Medulla oblongata (tissue), 1 donor: ENCODE data around the gene ZNF688.

Experiments
- DNase-seq: peaks from one replicate; pipeline ENCODE4 v3.0.0-alpha.2; 2015; ENCODE audit errors: extremely low spot score

ZNF688 gene

GRCh38 chr16:30585400-30586191 lies 14.1 kb upstream of the ZNF688 start, which contains the start of gene ZNF785:
ZNF785 (minus strand) TSS chr16:30585697; CDS start chr16:30585611, 86 bp downstream.
- peak; percentile 100 for DNase-seq

DNA sequence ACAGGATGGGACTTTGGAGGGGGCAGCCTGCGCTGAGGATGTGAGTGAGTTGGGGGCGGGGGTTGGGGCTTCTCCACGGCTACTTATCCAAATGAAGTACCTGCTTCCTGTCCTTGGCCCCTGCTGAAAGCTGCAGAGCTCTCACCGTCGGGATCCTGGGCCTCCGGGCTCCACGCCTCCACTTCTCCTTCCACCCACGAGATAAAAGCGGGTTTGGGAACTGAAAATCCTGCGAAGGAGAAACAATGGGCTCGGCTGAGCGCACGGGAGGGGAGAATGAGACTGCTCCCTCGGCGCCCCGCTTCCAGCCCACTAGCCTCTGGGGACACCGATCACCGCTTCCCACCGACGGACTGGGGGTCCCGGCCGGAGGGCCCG lies 13.5 kb upstream of the ZNF688 start:
- DNase-seq = no peak

DNA sequence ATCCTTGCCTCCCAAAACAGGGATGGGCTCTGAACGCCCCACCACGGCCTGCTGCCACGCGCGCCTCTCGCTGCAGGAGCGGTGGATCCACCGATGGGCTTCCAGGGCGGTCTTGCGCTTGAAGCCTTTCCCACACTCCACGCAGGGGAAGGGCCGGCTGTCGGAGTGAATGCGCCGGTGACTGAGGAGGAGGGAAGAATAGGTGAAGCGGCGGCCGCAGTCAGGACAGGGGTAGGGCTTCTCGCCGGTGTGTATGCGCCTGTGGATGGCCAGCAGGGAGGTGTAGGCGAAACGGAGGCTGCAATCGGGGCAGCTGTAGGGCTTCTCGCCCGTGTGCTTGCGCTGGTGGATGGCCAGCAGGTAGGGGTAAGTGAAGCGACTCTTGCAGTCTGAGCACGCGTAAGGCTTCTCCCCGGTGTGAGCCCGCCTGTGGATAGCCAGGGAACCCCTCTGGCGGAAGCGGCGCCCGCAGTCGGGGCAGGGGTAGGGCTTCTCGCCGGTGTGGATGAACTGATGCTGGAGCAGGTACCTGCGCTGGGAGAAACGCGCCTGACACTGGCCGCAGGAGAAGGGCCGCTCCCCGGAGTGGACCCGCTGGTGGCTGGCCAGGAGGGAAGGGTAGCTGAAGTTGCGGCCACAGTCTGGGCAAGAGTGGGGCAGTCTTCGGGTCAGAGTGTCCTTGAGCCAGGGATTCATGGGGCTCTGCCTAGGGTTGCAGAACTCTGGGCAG lies 11.3 kb upstream of the ZNF688 start:
- DNase-seq = no peak

- DNase-seq = no peak
These were observed 9.9 kb upstream of the ZNF688 start for GRCh38 chr16:30581457-30581856.

DNA sequence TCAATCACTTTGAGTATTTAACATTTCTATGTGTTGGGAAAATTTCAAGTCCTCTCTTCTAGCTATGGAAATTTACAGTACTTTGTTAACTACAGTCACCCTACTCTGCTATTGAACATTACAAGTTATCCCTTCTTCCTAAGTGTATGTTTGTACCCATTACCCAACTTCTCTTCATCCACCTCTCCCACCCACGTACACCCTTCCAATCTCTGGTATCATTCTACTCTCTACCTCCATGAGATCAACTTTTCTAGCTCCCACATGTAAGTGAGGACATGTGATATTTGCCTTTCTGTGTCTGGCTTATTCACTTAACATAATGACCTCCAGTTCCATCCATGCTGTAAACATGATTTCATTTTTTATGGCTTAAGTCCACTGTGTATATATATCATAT lies 3.2 kb upstream of the ZNF688 start:
- DNase-seq = no peak

- DNase-seq = peak; percentile 31
These were observed 674 bp downstream of the ZNF688 start for GRCh38 chr16:30570636-30571444.

DNA sequence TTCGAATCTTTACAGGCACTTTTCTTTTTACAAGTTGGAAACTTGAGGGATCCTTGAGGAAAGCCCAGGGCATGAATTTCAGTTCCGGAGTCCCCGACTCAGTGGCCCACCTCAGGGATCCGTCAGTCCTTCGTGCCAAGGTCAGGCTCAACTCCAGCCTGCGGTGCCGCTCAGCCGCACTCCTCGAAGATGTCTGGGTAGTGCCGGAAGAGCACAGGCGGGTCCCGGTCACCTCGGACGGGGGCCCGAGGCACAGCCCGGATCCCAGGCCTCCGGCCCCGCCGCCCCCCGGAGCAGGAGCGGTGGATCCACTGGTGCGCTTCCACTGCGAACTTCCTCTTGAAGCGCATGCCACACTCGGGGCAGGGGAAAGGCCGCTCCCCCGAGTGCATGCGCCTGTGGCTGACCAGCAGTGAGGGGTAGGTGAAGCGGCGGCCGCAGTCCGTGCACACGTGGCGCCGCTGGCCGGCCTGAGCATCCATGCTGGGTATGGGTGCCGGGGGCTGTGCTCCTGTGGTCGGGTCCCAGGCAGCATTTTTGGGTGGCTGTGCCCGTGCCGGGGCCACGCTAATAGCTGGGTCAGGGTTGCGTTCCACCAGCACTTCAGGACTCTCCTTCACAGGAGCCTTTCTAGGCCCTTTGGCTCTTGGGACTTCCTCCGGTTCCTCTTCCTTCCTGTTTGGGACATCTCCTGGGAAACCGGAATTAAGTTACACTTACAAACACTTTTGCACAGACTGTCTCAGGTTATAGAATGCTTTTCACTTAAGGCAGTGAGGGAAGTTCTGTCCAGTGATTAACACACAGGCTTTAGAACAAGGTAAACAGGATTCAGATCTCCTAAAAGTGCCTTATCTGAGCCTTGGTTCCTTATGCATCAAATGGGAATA lies 1.5 kb downstream of the ZNF688 start:
- DNase-seq = no peak

- DNase-seq = no peak
These were observed 2.2 kb downstream of the ZNF688 start for GRCh38 chr16:30569281-30569680.

- no peak for DNase-seq
These were observed 3.4 kb downstream of the ZNF688 start for GRCh38 chr16:30567991-30568638.

DNA sequence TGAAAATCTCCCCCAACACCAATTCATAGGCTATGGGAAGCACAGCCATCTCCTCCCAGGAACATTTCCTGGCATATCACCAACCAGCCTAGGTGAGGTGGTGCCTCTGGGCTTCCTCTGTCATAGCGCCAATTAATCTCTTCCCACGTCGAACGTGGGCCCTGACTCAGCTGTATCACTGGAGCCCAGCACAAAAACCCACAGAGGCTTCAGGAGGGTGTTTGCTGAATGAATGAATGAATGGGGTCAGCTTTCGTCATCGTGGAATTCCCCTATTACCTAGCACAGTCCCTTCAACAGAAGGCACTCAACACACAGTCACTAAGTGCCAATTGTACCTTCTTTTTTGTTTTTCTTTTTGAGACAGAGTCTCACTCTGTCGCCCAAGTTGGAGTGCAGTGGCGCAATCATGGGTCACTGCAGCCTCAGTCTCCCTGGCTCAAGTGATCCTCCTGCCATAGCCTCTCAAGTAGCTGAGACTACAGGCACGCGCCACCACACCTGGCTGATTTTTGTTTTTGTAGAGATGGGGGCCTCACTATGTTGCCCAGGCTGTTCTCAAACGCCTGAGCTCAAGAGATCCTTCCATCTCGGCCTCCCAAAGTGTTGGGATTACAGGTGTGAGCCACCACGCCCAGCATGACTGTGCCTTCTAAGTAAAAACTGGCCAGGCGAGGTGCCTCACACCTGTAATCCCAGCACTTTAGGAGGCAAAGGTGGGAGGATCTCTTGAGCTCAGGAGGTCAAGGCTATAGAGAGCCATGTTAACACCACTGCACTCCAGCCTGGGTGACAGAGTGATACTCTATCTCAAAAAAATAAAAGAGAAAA lies 4.1 kb downstream of the ZNF688 start:
- no peak for DNase-seq

DNA sequence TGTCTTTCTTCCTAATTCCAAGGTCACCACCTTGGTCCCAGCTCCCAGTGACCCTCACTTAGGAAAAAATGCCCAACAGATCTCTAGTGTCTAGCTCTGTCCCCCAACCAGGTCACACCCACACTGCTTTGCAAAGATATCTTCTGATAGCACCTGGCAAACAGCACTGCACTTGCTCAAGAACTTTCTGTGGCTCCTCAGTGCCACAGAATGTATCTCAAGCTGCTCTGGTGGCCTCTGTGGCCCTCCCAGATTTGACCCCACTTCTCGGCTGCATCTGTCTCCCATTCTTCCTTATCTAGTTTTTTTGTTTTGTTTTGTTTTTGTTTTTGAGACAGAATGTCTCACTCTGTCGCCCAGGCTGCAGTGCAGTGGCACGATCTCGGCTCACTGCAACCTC lies 5.0 kb downstream of the ZNF688 start:
- DNase-seq = no peak

GRCh38 chr16:30565984-30566383 lies 5.5 kb downstream of the ZNF688 start:
- DNase-seq = no peak

- no peak for DNase-seq
These were observed 6.0 kb downstream of the ZNF688 start for GRCh38 chr16:30565526-30565925.

GRCh38 chr16:30562021-30562420 lies 9.5 kb downstream of the ZNF688 start:
- no peak for DNase-seq

GRCh38 chr16:30561089-30561816 lies 10.3 kb downstream of the ZNF688 start:
- peak; percentile 22 for DNase-seq

DNA sequence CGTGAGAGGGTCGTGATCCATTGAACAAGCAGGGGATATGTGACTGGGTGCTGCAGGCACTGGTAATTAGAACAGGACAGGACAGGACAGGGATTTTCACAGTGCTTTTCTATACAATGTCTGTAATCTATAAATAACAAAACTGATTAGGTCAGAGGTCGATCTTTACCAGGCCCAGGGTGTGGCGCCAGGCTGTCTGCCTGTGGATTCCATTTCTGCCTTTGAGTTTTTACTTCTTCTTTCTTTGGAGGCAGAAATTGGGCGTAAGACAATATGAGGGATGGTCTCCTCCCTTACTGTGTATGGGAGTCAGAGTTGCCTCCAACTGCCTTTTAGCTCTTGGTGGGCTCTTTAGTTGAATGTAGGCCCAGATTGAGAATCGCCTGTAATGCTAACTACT lies 11.8 kb downstream of the ZNF688 start:
- DNase-seq = no peak

GRCh38 chr16:30558789-30559377 lies 12.6 kb downstream of the ZNF688 start:
- no peak for DNase-seq

GRCh38 chr16:30557957-30558788 lies 13.3 kb downstream of the ZNF688 start, which contains the start of gene ZNF764:
ZNF764 (minus strand) TSS chr16:30558374; CDS start chr16:30558182, 192 bp downstream.
- peak; percentile 99 for DNase-seq
